Measurements from ENCODE around the gene CUL3. TPM values are rescaled to one million over a fixed set of nuclear protein-coding genes. Genes with fewer than 3 reads are reported as not detected.

Gene CUL3
- total RNA-seq, 1 experiment from 2014 or later = 95.7 TPM

DNA sequence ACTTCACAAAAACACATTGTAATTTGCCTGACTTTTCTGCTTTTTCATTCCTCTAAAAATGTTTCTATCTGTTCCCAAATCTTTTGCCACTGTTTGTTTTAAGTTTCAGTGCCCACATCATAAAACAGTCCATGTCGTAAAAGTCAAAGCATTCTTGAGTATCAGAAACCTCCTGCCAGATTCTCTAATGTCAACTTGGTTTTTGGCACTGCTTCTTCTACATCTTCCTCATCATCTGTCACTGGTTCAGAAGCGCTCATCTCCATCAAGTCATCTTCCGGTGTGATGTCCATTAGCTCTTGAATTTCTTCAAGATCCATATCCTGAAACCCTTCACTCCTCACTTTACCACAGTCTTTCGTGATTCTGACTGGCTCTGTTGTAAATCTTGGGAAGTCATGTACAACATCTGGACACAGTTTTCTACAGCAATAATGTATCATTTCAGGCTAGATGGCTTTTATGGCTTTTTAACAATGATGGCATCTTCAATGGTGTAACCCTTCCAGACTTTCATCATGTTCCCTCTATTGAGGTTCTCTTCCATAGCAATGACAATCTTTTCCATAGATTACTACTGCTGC, 19.6 kb downstream of the CUL3 start:
- H4K20me1 ChIP-seq (ENCODE audit: insufficient read depth) = peaks cover 54% of the 10 kb centered on the region; the same call in 1 of the 2 replicates

GRCh38 chr2:224563537-224563936, 21.6 kb downstream of the CUL3 start:
- Histone ChIP-seq H3K79me2 (ENCODE audit: insufficient read depth, low read length) (peaks cover 100% of the 10 kb centered on the region), H2AFZ (ENCODE audit: low read depth, low read length, poor library complexity, severe bottlenecking) (no peak overlapping the region), H3K4me1 (ENCODE audit: control insufficient read depth in 1 of 2, insufficient read depth in 2 of 2, low read length in 2 of 2) (no peaks in the 10 kb centered on the region), H3K9ac (ENCODE audit: low read length) (no peak overlapping the region), H3K4me3 (replicated peaks in 1 of 2; ENCODE audit: low read depth in 1 of 2, low read length in 2 of 2) (no peak overlapping the region), H3K36me3 (ENCODE audit: control insufficient read depth in 1 of 2, insufficient read depth in 2 of 2, low read length in 2 of 2) (no peaks in the 10 kb centered on the region; a peak in 1 of 4 replicates), H3K27ac (ENCODE audit: low read depth, low read length) (no peak overlapping the region), H3K27me3 (ENCODE audit: insufficient read depth, low read length) (no peaks in the 10 kb centered on the region), H4K20me1 (ENCODE audit: insufficient read depth) (peaks cover 46% of the 10 kb centered on the region; the same call in 1 of the 2 replicates), H3K9me3 (ENCODE audit: control insufficient read depth in 1 of 2, insufficient read depth in 1 of 2, low read depth in 1 of 2, low read length in 2 of 2) (0 out of 4 replicates have a peak, but pooled peaks cover 0 to 3% of the 10 kb centered on the region in 2 experiments), H3K9me2 (ENCODE audit: insufficient read depth) (no peaks in the 10 kb centered on the region), H3K4me2 (ENCODE audit: low read length) (no peak overlapping the region)
- no peak for TF ChIP-seq ZFX (IDR thresholded peaks at IDR 0.05)
- TF ChIP-seq CEBPB (IDR thresholded peaks at IDR 0.05; ENCODE audit: low read depth) = 0 out of 2 replicates have a peak, but pooled peaks have one; percentile 20
- DNase-seq (ENCODE audit: low read depth, low spot score) (no peak), ATAC-seq (no peak)
- POLR2A ChIA-PET = no interaction called here
- intact Hi-C loops (cut with micrococcal nuclease) = no loop called here
- RAD21 ChIA-PET (ENCODE audit: low non-redundant PET in 1 of 2, low total read pairs in 2 of 2, uncharacterized antibody in 2 of 2, unreplicated experiment in 2 of 2) = no interaction called here
- no TSS peak for BruUV-seq (replicated peaks)
- CTCF ChIA-PET = no interaction called here

More for the DNA sequence above, 19.6 kb downstream of the CUL3 start:
- DNase-seq (ENCODE audit: low read depth, low spot score) = no peak
- Histone ChIP-seq H3K27me3 (ENCODE audit: insufficient read depth, low read length) (no peaks in the 10 kb centered on the region), H3K9me3 (ENCODE audit: control insufficient read depth in 1 of 2, insufficient read depth in 1 of 2, low read depth in 1 of 2, low read length in 2 of 2) (0 out of 4 replicates have a peak, but pooled peaks cover 0 to 3% of the 10 kb centered on the region in 2 experiments), H3K4me3 (replicated peaks in 1 of 2; ENCODE audit: low read depth in 1 of 2, low read length in 2 of 2) (no peak overlapping the region), H2AFZ (ENCODE audit: low read depth, low read length, poor library complexity, severe bottlenecking) (no peak overlapping the region), H3K36me3 (ENCODE audit: control insufficient read depth in 1 of 2, insufficient read depth in 2 of 2, low read length in 2 of 2) (no peaks in the 10 kb centered on the region; a peak in 1 of 4 replicates), H3K4me2 (ENCODE audit: low read length) (no peak overlapping the region), H3K9me2 (ENCODE audit: insufficient read depth) (no peaks in the 10 kb centered on the region), H3K4me1 (ENCODE audit: control insufficient read depth in 1 of 2, insufficient read depth in 2 of 2, low read length in 2 of 2) (no peaks in the 10 kb centered on the region), H3K79me2 (ENCODE audit: insufficient read depth, low read length) (peaks cover 100% of the 10 kb centered on the region), H3K27ac (ENCODE audit: low read depth, low read length) (no peak overlapping the region), H3K9ac (ENCODE audit: low read length) (no peak overlapping the region)
- TF ChIP-seq, protein P1, sequence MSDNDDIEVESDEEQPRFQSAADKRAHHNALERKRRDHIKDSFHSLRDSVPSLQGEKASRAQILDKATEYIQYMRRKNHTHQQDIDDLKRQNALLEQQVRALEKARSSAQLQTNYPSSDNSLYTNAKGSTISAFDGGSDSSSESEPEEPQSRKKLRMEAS (IDR thresholded peaks at IDR 0.05) = no peak
- ATAC-seq = no peak
- RAD21 ChIA-PET (ENCODE audit: low non-redundant PET in 1 of 2, low total read pairs in 2 of 2, uncharacterized antibody in 2 of 2, unreplicated experiment in 2 of 2) = no interaction called here
- POLR2A ChIA-PET = no interaction called here
- no TSS peak for BruUV-seq (replicated peaks)
- intact Hi-C loops (cut with micrococcal nuclease) = no loop called here
- CTCF ChIA-PET = no interaction called here
